Prostate gland (tissue), 2 donors: ENCODE measurements around the gene CDKL4.

Experiments used
- POLR2A ChIP-seq: fragments of 450-650 bp; IDR thresholded peaks from one replicate; pipeline ENCODE4 v1.6.1; 2016; ENCODE audit warnings: antibody characterized with exemption, mild to moderate bottlenecking
- TF ChIP-seq, protein P1 (sequence below), 4 experiments: fragments of 200-600 bp in 2 of 4; fragments of 450-650 bp in 2 of 4; sonication (generic) in 2 of 4; IDR thresholded peaks; 1 replicate in 3 of 4; 2 replicates in 1 of 4; pipeline ENCODE4 v1.5.1; 2016 to 2019; ENCODE audit warnings: antibody characterized with exemption in 4 of 4, mild to moderate bottlenecking in 2 of 4, moderate library complexity in 2 of 4

GRCh38 chr2:39127973-39128372 is 115.8 kb downstream of the CDKL4 start:
- TF ChIP-seq, protein P1, sequence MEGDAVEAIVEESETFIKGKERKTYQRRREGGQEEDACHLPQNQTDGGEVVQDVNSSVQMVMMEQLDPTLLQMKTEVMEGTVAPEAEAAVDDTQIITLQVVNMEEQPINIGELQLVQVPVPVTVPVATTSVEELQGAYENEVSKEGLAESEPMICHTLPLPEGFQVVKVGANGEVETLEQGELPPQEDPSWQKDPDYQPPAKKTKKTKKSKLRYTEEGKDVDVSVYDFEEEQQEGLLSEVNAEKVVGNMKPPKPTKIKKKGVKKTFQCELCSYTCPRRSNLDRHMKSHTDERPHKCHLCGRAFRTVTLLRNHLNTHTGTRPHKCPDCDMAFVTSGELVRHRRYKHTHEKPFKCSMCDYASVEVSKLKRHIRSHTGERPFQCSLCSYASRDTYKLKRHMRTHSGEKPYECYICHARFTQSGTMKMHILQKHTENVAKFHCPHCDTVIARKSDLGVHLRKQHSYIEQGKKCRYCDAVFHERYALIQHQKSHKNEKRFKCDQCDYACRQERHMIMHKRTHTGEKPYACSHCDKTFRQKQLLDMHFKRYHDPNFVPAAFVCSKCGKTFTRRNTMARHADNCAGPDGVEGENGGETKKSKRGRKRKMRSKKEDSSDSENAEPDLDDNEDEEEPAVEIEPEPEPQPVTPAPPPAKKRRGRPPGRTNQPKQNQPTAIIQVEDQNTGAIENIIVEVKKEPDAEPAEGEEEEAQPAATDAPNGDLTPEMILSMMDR (IDR thresholded peaks at IDR 0.05): no peak
- no peak for TF ChIP-seq POLR2A
